H9 (cell line): ENCODE measurements around the gene DYNLT4. TPM values are rescaled to one million over a fixed set of nuclear protein-coding genes. Genes with fewer than 3 reads are reported as not detected.

Experiments used
- DNase-seq: peaks from one replicate; pipeline ENCODE4 v3.0.0-alpha.2; 2017
- H2AFZ ChIP-seq: one replicate; pipeline ENCODE4 v1.6.1; 2013; ENCODE audit warnings: mild to moderate bottlenecking, low read length, control low read depth, moderate library complexity
- H2AK5ac ChIP-seq: 2 replicates; pipeline ENCODE4 v1.6.1; 2013; ENCODE audit warnings: low read length, control low read depth, mixed read lengths; ENCODE audit not compliant: insufficient read length
- H2BK120ac ChIP-seq: one replicate; pipeline ENCODE4 v1.6.1; 2013; ENCODE audit warnings: low read depth, mild to moderate bottlenecking, low read length, control low read depth, inconsistent platforms; ENCODE audit not compliant: poor library complexity, severe bottlenecking
- H2BK12ac ChIP-seq: 2 replicates; pipeline ENCODE4 v1.6.1; 2013; ENCODE audit warnings: low read length, control low read depth, mixed read lengths, low read depth; ENCODE audit not compliant: insufficient read length
- H2BK15ac ChIP-seq: 2 replicates; pipeline ENCODE4 v1.6.1; 2013; ENCODE audit warnings: low read depth, low read length, control low read depth
- H2BK20ac ChIP-seq: one replicate; pipeline ENCODE4 v1.6.1; 2013; ENCODE audit warnings: low read depth, mild to moderate bottlenecking, low read length, control low read depth, inconsistent platforms; ENCODE audit not compliant: poor library complexity, severe bottlenecking
- H2BK5ac ChIP-seq: 2 replicates; pipeline ENCODE4 v1.6.1; 2013; ENCODE audit warnings: low read length, control low read depth, mixed read lengths; ENCODE audit not compliant: insufficient read length
- H3K14ac ChIP-seq: 2 replicates; pipeline ENCODE4 v1.6.1; 2013; ENCODE audit warnings: low read length, control low read depth; ENCODE audit not compliant: insufficient read depth
- H3K18ac ChIP-seq: 2 replicates; pipeline ENCODE4 v1.6.1; 2013; ENCODE audit warnings: low read depth, mild to moderate bottlenecking, mixed read lengths, low read length, control low read depth; ENCODE audit not compliant: insufficient read length
- H3K23ac ChIP-seq: 2 replicates; pipeline ENCODE4 v1.6.1; 2013; ENCODE audit warnings: low read length, control low read depth, mixed read lengths, low read depth; ENCODE audit not compliant: insufficient read length
- H3K23me2 ChIP-seq: 2 replicates; pipeline ENCODE4 v1.6.1; 2013; ENCODE audit warnings: low read depth, mild to moderate bottlenecking, mixed read lengths, low read length, control low read depth; ENCODE audit not compliant: insufficient read length, poor library complexity, severe bottlenecking
- H3K27ac ChIP-seq: 2 replicates; pipeline ENCODE4 v1.5.1; 2013; ENCODE audit warnings: low read length, control low read depth, mixed read lengths, low read depth; ENCODE audit not compliant: insufficient read length
- H3K27me3 ChIP-seq: 2 replicates; pipeline ENCODE4 v1.6.1; 2013; ENCODE audit warnings: low read length, control low read depth, inconsistent platforms; ENCODE audit not compliant: insufficient read depth
- H3K4ac ChIP-seq: 2 replicates; pipeline ENCODE4 v1.6.1; 2013; ENCODE audit warnings: low read depth, mild to moderate bottlenecking, control low read depth, inconsistent platforms, low read length, moderate library complexity
- H3K4me1 ChIP-seq: 2 replicates; pipeline ENCODE4 v1.6.1; 2013; ENCODE audit warnings: low read length, control low read depth, inconsistent platforms; ENCODE audit not compliant: insufficient read depth
- H3K4me2 ChIP-seq: 2 replicates; pipeline ENCODE4 v1.6.1; 2013; ENCODE audit warnings: low read length, control low read depth, mixed read lengths; ENCODE audit not compliant: insufficient read length, insufficient read depth
- H3K56ac ChIP-seq: 2 replicates; pipeline ENCODE4 v1.6.1; 2013; ENCODE audit warnings: low read depth, mild to moderate bottlenecking, mixed read lengths, low read length, control low read depth; ENCODE audit not compliant: insufficient read length
- H3K79me1 ChIP-seq: 2 replicates; pipeline ENCODE4 v1.6.1; 2013; ENCODE audit warnings: low read depth, mild to moderate bottlenecking, moderate library complexity, low read length, control low read depth, inconsistent platforms; ENCODE audit not compliant: insufficient read depth, poor library complexity, severe bottlenecking
- H3K79me2 ChIP-seq: 2 replicates; pipeline ENCODE4 v1.6.1; 2013; ENCODE audit warnings: low read length, control low read depth, inconsistent platforms; ENCODE audit not compliant: insufficient read depth
- H3K9ac ChIP-seq: 2 replicates; pipeline ENCODE4 v1.6.1; 2013; ENCODE audit warnings: low read length, control low read depth, mixed read lengths; ENCODE audit not compliant: insufficient read length; ENCODE audit errors: extremely low read depth
- H3K9me3 ChIP-seq: one replicate; pipeline ENCODE4 v1.6.1; 2013; ENCODE audit warnings: low read depth, low read length, inconsistent platforms; ENCODE audit not compliant: control insufficient read depth
- H3T11ph ChIP-seq: one replicate; pipeline ENCODE4 v1.6.1; 2013; ENCODE audit warnings: mild to moderate bottlenecking, low read length, control low read depth, inconsistent platforms
- H4K20me1 ChIP-seq: one replicate; pipeline ENCODE4 v1.6.1; 2013; ENCODE audit not compliant: control insufficient read depth, insufficient read length, insufficient read depth
- H4K5ac ChIP-seq: 2 replicates; pipeline ENCODE4 v1.6.1; 2013; ENCODE audit warnings: low read depth, mild to moderate bottlenecking, mixed read lengths, low read length, control low read depth; ENCODE audit not compliant: insufficient read length
- H4K8ac ChIP-seq: replicated peaks from 2 replicates; pipeline ENCODE4 v1.6.1; 2013; ENCODE audit warnings: low read length, control low read depth, mixed read lengths, low read depth; ENCODE audit not compliant: insufficient read length
- H4K91ac ChIP-seq: 2 replicates; pipeline ENCODE4 v1.6.1; 2013; ENCODE audit warnings: low read depth, mild to moderate bottlenecking, moderate library complexity, mixed read lengths, low read length, control low read depth; ENCODE audit not compliant: insufficient read length
- H3K27ac Mint-ChIP-seq, 3 experiments: 2 replicates in 2 of 3; 3 replicates in 1 of 3; pipeline ENCODE4 v1.8.0; 2020 to 2021; ENCODE audit warnings: mixed read lengths in 3 of 3, mild to moderate bottlenecking in 1 of 3, moderate library complexity in 1 of 3
- H3K27me3 Mint-ChIP-seq: 2 replicates; pipeline ENCODE4 v1.8.0; 2021; ENCODE audit warnings: low read depth, mild to moderate bottlenecking, moderate library complexity, mixed read lengths
- H3K36me3 Mint-ChIP-seq, 3 experiments: 2 replicates in 2 of 3; 3 replicates in 1 of 3; pipeline ENCODE4 v1.8.0; 2020 to 2021; ENCODE audit warnings: low read depth in 3 of 3, mixed read lengths in 3 of 3; ENCODE audit not compliant: insufficient read depth in 1 of 3
- H3K4me1 Mint-ChIP-seq, 2 experiments: 2 replicates each; pipeline ENCODE4 v1.8.0; 2020; ENCODE audit warnings: mixed read lengths in 2 of 2
- H3K4me3 Mint-ChIP-seq, 2 experiments: 2 replicates in 1 of 2; 3 replicates in 1 of 2; pipeline ENCODE4 v1.8.0; 2020 to 2021; ENCODE audit warnings: mild to moderate bottlenecking in 2 of 2, mixed read lengths in 2 of 2, moderate library complexity in 1 of 2
- H3K9me3 Mint-ChIP-seq, 2 experiments: 2 replicates in 1 of 2; 3 replicates in 1 of 2; pipeline ENCODE4 v1.8.0; 2020; ENCODE audit warnings: mild to moderate bottlenecking in 2 of 2, mixed read lengths in 2 of 2, moderate library complexity in 1 of 2
- CTCF ChIP-seq: fragments of 200-600 bp; sonication (generic); conservative IDR thresholded peaks from 3 replicates; pipeline ENCODE4 v1.8.0; 2021; ENCODE audit warnings: antibody characterized with exemption, mild to moderate bottlenecking
- WGBS: extraction: QIAGEN DNeasy Blood & Tissue Kit; methylation state at CpG from one replicate; pipeline ENCODE4 v1.1.7; 2013; ENCODE audit warnings: missing lambda C conversion rate, low lambda C conversion rate, mixed read lengths; ENCODE audit not compliant: insufficient read length; ENCODE audit errors: extremely low coverage; 5-methylcytosine and 5-hydroxymethylcytosine counted together
- total RNA-seq: library from RNA; stranded (reverse); gene quantifications from 2 replicates; pipeline ENCODE4 v1.2.1, GENCODE V29; 2021

Gene DYNLT4
- total RNA-seq, 1 experiment from 2014 or later, result not detected

- Mint-ChIP-seq H3K27me3 (peaks cover 3% of the 10 kb centered on the region), H3K4me1 (peaks cover 19 to 24% of the 10 kb centered on the region in 2 experiments), H3K36me3 (no peaks in the 10 kb centered on the region; a peak in 1 of 7 replicates), H3K27ac (no peak overlapping the region; a peak in 1 of 7 replicates), H3K4me3 (no peak overlapping the region), H3K9me3 (no peaks in the 10 kb centered on the region; a peak in 1 of 5 replicates)
- H3K14ac ChIP-seq, result no peak overlapping the region
- H2BK12ac ChIP-seq, result no peak overlapping the region
- no peaks in the 10 kb centered on the region for H3K9me3 ChIP-seq
- no peak overlapping the region for H4K91ac ChIP-seq
- no peak overlapping the region for H4K5ac ChIP-seq
- H3K56ac ChIP-seq, result no peak overlapping the region
- no peaks in the 10 kb centered on the region for H3K4me1 ChIP-seq
- no peak overlapping the region for H2AFZ ChIP-seq
- H3T11ph ChIP-seq, result no peak overlapping the region
- H3K79me1 ChIP-seq, result no peaks in the 10 kb centered on the region
- H3K4ac ChIP-seq, result no peak overlapping the region
- no peak overlapping the region for H2BK20ac ChIP-seq
- no peaks in the 10 kb centered on the region for H3K79me2 ChIP-seq
- no peaks in the 10 kb centered on the region for H4K20me1 ChIP-seq
- H2BK15ac ChIP-seq, result no peak overlapping the region
- no peak overlapping the region for H2BK120ac ChIP-seq
- H3K4me2 ChIP-seq, result no peak overlapping the region
- no CpG with 5 or more reads among the region's 7 CpGs for WGBS
- H3K27me3 ChIP-seq, result no peaks in the 10 kb centered on the region
- no peak overlapping the region for H3K27ac ChIP-seq
- TF ChIP-seq CTCF, result no peak
- no peak overlapping the region for H3K23ac ChIP-seq
- no peak overlapping the region for H4K8ac ChIP-seq
- no peak overlapping the region for H3K18ac ChIP-seq
- no peak overlapping the region for H2AK5ac ChIP-seq
- H3K9ac ChIP-seq, result no peak overlapping the region
- peaks cover 3% of the 10 kb centered on the region for H3K23me2 ChIP-seq
- H2BK5ac ChIP-seq, result no peak overlapping the region
- DNase-seq, result peak; percentile 31
Measured at GRCh38 chr1:44790968-44791801, 16.0 kb downstream of the DYNLT4 start.
